Neural crest cell (in vitro differentiated cells): ENCODE results near the gene MAGI2. TPM values are rescaled to one million over a fixed set of nuclear protein-coding genes. Genes with fewer than 3 reads are reported as not detected.

ENCODE experiments used
- DNase-seq: peaks from one replicate; pipeline ENCODE4 v3.0.0; 2021; ENCODE audit warnings: low read depth, mixed read lengths, low spot score
- H3K27ac Mint-ChIP-seq: one replicate; pipeline ENCODE4 v1.8.0; 2021; ENCODE audit warnings: mild to moderate bottlenecking, mixed read lengths; ENCODE audit not compliant: unreplicated experiment
- H3K27me3 Mint-ChIP-seq: 2 replicates; pipeline ENCODE4 v1.8.0; 2021; ENCODE audit warnings: low read depth, mild to moderate bottlenecking, mixed read lengths
- H3K36me3 Mint-ChIP-seq: 2 replicates; pipeline ENCODE4 v1.8.0; 2021; ENCODE audit warnings: low read depth, mild to moderate bottlenecking, mixed read lengths
- H3K4me1 Mint-ChIP-seq: 2 replicates; pipeline ENCODE4 v1.8.0; 2021; ENCODE audit warnings: mixed read lengths
- H3K4me3 Mint-ChIP-seq: one replicate; pipeline ENCODE4 v1.8.0; 2021; ENCODE audit warnings: mild to moderate bottlenecking, mixed read lengths
- H3K9me3 Mint-ChIP-seq: 2 replicates; pipeline ENCODE4 v1.8.0; 2021; ENCODE audit warnings: mixed read lengths
- total RNA-seq: library from RNA; stranded (reverse); gene quantifications from 2 replicates; pipeline ENCODE4 v1.2.1, GENCODE V29; 2021
- TF ChIP-seq, protein P1 (sequence below): fragments of 200-600 bp; sonication (generic); conservative IDR thresholded peaks from 2 replicates; pipeline ENCODE4 v1.5.0; 2021; ENCODE audit warnings: antibody characterized with exemption, mild to moderate bottlenecking

MAGI2 gene
- total RNA-seq, 1 donor from 2014 or later, result 10.0 TPM

DNA sequence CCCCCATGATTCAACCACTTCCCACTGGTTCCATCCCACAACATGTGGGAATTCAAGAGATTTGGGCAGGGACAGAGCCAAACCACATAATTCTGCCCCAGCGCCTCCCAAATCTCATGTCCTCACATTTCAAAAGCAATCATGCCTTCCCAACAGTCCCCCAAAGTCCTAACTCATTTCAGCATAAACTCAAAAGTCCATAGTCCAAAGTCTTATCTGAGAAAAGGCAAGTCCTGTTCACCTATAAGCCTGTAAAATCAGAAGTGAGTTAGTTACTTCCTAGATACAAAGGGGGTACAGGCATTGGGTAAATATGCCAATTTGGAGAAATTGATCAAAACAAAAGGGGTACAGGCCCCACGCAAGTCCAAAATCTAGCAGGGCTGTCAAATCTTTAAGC lies 272.9 kb downstream of the MAGI2 start:
- no peak for DNase-seq
- Mint-ChIP-seq H3K4me1 (no peaks in the 10 kb centered on the region), H3K27ac (no peak overlapping the region), H3K27me3 (no peaks in the 10 kb centered on the region), H3K4me3 (no peak overlapping the region), H3K9me3 (peaks cover 4% of the 10 kb centered on the region), H3K36me3 (no peaks in the 10 kb centered on the region)
- TF ChIP-seq, protein P1, sequence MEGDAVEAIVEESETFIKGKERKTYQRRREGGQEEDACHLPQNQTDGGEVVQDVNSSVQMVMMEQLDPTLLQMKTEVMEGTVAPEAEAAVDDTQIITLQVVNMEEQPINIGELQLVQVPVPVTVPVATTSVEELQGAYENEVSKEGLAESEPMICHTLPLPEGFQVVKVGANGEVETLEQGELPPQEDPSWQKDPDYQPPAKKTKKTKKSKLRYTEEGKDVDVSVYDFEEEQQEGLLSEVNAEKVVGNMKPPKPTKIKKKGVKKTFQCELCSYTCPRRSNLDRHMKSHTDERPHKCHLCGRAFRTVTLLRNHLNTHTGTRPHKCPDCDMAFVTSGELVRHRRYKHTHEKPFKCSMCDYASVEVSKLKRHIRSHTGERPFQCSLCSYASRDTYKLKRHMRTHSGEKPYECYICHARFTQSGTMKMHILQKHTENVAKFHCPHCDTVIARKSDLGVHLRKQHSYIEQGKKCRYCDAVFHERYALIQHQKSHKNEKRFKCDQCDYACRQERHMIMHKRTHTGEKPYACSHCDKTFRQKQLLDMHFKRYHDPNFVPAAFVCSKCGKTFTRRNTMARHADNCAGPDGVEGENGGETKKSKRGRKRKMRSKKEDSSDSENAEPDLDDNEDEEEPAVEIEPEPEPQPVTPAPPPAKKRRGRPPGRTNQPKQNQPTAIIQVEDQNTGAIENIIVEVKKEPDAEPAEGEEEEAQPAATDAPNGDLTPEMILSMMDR, result no peak

GRCh38 chr7:79176859-79177477 lies 276.5 kb downstream of the MAGI2 start:
- Mint-ChIP-seq H3K4me1 (no peaks in the 10 kb centered on the region), H3K4me3 (no peak overlapping the region), H3K36me3 (no peaks in the 10 kb centered on the region), H3K27me3 (no peaks in the 10 kb centered on the region), H3K9me3 (peaks cover 4% of the 10 kb centered on the region), H3K27ac (no peak overlapping the region)
- no peak for DNase-seq
- TF ChIP-seq, protein P1, result peak; percentile 76

DNA sequence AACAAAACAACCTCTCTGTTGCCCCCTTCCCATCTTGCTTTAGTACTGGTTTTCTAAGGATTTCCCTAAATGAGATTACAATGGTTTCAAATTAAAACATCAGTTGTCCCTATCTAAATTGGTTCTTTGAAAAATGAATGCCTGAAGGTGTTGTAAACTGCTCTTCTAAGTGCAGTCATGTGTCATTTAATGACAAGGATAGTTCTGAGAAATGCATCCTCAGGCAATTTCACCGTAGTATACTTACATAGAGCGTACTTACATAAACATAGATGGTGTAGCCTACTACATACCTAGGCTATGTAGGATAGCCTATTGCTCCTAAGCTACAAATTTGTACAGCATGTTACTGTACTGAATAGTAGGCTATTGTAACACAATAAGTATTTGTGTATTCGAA lies 278.1 kb downstream of the MAGI2 start:
- no peak overlapping the region for H3K4me3 Mint-ChIP-seq
- H3K36me3 Mint-ChIP-seq, result no peaks in the 10 kb centered on the region
- no peak overlapping the region for H3K27ac Mint-ChIP-seq
- no peaks in the 10 kb centered on the region for H3K27me3 Mint-ChIP-seq
- no peaks in the 10 kb centered on the region for H3K4me1 Mint-ChIP-seq
- peaks cover 4% of the 10 kb centered on the region for H3K9me3 Mint-ChIP-seq
- TF ChIP-seq, protein P1, result no peak
- no peak for DNase-seq

- H3K4me1 Mint-ChIP-seq, result no peaks in the 10 kb centered on the region
- TF ChIP-seq, protein P1, result no peak
- H3K4me3 Mint-ChIP-seq, result no peak overlapping the region
- H3K9me3 Mint-ChIP-seq, result peaks cover 2% of the 10 kb centered on the region
- no peak for DNase-seq
- no peaks in the 10 kb centered on the region for H3K27me3 Mint-ChIP-seq
- H3K36me3 Mint-ChIP-seq, result no peaks in the 10 kb centered on the region
- no peak overlapping the region for H3K27ac Mint-ChIP-seq
Measured at GRCh38 chr7:79165225-79165624, 288.2 kb downstream of the MAGI2 start.

- H3K4me3 Mint-ChIP-seq, result no peak overlapping the region
- H3K4me1 Mint-ChIP-seq, result no peaks in the 10 kb centered on the region
- peaks cover 5% of the 10 kb centered on the region for H3K9me3 Mint-ChIP-seq
Measured at GRCh38 chr7:79159040-79159664, 294.3 kb downstream of the MAGI2 start.

More at GRCh38 chr7:79159040-79159664, 294.3 kb downstream of the MAGI2 start:
- Mint-ChIP-seq H3K36me3 (peaks cover 3% of the 10 kb centered on the region), H3K27me3 (no peaks in the 10 kb centered on the region), H3K27ac (no peak overlapping the region)
- TF ChIP-seq, protein P1, result no peak
- no peak for DNase-seq
